ENCODE data around the gene GFRA4. TPM values are rescaled to one million over a fixed set of nuclear protein-coding genes. Genes with fewer than 3 reads are reported as not detected.

The GFRA4 gene
- total and polyA plus RNA-seq, 2 donors (not counting 3 experiments of a cell fraction or from before 2014, with no cell fraction given): not detected

- Histone ChIP-seq H3K36me3 (ENCODE audit: control insufficient read depth in 2 of 2, extremely low read depth in 1 of 2, insufficient read depth in 2 of 2, low read length in 2 of 2) (peaks cover 0 to 3% of the 10 kb centered on the region in 2 experiments), H3K27me3 (ENCODE audit: control insufficient read depth in 2 of 2, insufficient read depth in 2 of 2, low read length in 2 of 2) (no peaks in the 10 kb centered on the region), H3K4me1 (ENCODE audit: control insufficient read depth, extremely low read depth, insufficient read depth, low read length) (no peaks in the 10 kb centered on the region), H3K9me3 (replicated peaks; ENCODE audit: control insufficient read depth, insufficient read depth, low read length) (no peaks in the 10 kb centered on the region), H2AFZ (ENCODE audit: low read depth, low read length) (no peak overlapping the region), H3K9ac (replicated peaks; ENCODE audit: extremely low read depth, insufficient read depth, low read length) (no peak overlapping the region), H3K4me2 (ENCODE audit: insufficient read depth, low read length) (no peak overlapping the region), H3K9me1 (replicated peaks; ENCODE audit: control insufficient read depth, extremely low read depth, insufficient read depth, low read length) (no peaks in the 10 kb centered on the region), H3K4me3 (replicated peaks in 1 of 3; ENCODE audit: insufficient read depth in 1 of 3, low read depth in 1 of 3, low read length in 3 of 3) (no peak overlapping the region), H3K79me2 (ENCODE audit: control insufficient read depth, insufficient read depth, low read length) (no peaks in the 10 kb centered on the region), H4K20me1 (replicated peaks; ENCODE audit: control insufficient read depth, extremely low read depth, insufficient read depth, low read length) (no peaks in the 10 kb centered on the region), H3K27ac (ENCODE audit: insufficient read depth, low read depth, low read length) (no peak overlapping the region)
- CTCF ChIA-PET: no interaction called here
- FAIRE-seq: no peak
- no peak for DNase-seq (ENCODE audit: low read depth, low spot score)
- intact Hi-C loops (cut with micrococcal nuclease) (no loop called here), dilution Hi-C loops (cut with MboI; ENCODE audit: extremely low pct_ligation_motif_present, low sequenced_read_pairs) (no loop called here)
- POLR2A ChIA-PET: no interaction called here
- BruUV-seq (replicated peaks): no TSS peak
- TF ChIP-seq EZH2 (IDR thresholded peaks at IDR 0.05; ENCODE audit: borderline replicate concordance, low read depth, low read length, severe bottlenecking) (no peak), JUN (IDR thresholded peaks at IDR 0.05; ENCODE audit: borderline replicate concordance, insufficient read depth, insufficient read length, low read depth) (no peak), FOS (IDR thresholded peaks at IDR 0.05; ENCODE audit: borderline replicate concordance, insufficient read depth, low read length) (no peak), MYC (IDR thresholded peaks at IDR 0.05; ENCODE audit: low read depth, low read length) (no peak), POLR2A (IDR thresholded peaks at IDR 0.05; ENCODE audit: low read depth, low read length) (no peak), GATA2 (IDR thresholded peaks at IDR 0.05; ENCODE audit: insufficient read depth, insufficient read length, low read depth, low read length) (no peak), POLR2AphosphoS5 (IDR thresholded peaks at IDR 0.05; ENCODE audit: insufficient read depth, low read depth, low read length) (no peak), MAX (IDR thresholded peaks at IDR 0.05; ENCODE audit: insufficient read depth, insufficient read length) (no peak)
- TF ChIP-seq, protein P1, sequence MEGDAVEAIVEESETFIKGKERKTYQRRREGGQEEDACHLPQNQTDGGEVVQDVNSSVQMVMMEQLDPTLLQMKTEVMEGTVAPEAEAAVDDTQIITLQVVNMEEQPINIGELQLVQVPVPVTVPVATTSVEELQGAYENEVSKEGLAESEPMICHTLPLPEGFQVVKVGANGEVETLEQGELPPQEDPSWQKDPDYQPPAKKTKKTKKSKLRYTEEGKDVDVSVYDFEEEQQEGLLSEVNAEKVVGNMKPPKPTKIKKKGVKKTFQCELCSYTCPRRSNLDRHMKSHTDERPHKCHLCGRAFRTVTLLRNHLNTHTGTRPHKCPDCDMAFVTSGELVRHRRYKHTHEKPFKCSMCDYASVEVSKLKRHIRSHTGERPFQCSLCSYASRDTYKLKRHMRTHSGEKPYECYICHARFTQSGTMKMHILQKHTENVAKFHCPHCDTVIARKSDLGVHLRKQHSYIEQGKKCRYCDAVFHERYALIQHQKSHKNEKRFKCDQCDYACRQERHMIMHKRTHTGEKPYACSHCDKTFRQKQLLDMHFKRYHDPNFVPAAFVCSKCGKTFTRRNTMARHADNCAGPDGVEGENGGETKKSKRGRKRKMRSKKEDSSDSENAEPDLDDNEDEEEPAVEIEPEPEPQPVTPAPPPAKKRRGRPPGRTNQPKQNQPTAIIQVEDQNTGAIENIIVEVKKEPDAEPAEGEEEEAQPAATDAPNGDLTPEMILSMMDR (IDR thresholded peaks at IDR 0.05; ENCODE audit: extremely low read depth in 1 of 2, insufficient read depth in 1 of 2, low read depth in 1 of 2, low read length in 2 of 2): no peak
Observed at GRCh38 chr20:3645309-3646066, 17.7 kb downstream of the GFRA4 start.

Data from endothelial cell of umbilical vein (primary cell).